NCI-H69 (cell line): ENCODE data around the gene TRIM65.
A peak's percentile ranks its signal among the peaks of the same experiment; 100 is the strongest.

Source experiments
- DNase-seq: peaks from one replicate; lab custom pipeline; 2025; lab: John Stamatoyannopoulos, UW

Gene TRIM65

GRCh38 chr17:75917141-75917916 is 20.6 kb upstream of the TRIM65 start:
- DNase-seq, result peak; percentile 31

DNA sequence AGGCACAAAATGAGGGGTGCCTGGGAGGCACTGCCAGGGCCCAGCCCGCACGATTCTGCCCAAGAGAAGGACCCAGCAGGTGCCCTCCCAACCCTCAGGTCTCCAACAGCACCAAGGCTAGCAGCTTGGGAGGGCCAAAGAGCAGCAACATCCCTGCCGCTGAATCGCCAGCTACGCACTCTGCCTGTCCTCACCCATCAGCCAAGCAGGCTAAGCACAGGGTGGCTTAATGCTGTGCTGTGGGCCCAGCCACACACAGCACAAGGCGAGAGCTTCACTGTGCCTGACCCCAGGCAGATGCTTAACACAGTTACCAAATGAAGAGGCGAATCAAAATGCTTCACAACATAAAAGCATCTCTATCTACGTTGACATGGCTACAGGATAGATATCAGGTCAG is 18.5 kb upstream of the TRIM65 start:
- no peak for DNase-seq

- DNase-seq, result no peak
Observed at GRCh38 chr17:75914643-75915267, 18.0 kb upstream of the TRIM65 start.

DNA sequence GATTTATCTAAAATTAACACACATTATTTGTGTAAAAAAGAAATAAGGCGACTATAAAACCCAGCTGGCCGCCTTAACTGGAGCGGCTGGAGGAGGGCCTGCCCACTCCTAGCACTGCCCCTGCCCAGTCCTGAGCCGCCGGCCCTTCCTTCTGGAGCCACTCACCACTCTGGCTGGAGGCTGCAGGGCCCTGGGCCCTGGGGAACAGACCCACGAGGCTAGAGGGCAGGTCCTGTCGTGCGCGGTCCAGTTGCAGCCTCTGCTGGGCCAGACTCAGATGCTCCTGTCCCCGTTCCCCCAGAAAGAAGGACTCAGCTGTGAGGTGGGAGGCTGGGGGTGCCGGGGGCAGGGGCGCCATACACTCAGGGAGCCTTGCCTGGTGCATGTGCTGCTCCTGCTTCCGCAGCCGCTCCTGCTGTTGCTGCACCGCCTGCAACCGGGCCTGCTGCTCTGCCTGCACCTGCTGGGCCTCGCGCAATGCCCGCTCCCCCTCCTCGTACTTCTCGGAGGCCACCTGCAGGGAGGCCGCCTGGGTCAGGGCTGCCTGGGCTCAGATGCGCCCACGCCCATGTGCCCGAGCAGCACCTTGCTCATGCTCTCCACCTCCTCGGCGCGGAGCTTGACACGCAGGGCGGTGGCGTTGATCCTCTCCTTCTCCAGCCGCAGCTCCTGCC is 16.9 kb upstream of the TRIM65 start:
- no peak for DNase-seq

GRCh38 chr17:75910699-75911098 is 13.9 kb upstream of the TRIM65 start:
- DNase-seq, result peak; percentile 68

- DNase-seq, result peak; percentile 96
Observed at GRCh38 chr17:75909812-75910274, 13.1 kb upstream of the TRIM65 start.

GRCh38 chr17:75909051-75909811 is 12.5 kb upstream of the TRIM65 start:
- DNase-seq, result peak; percentile 98

GRCh38 chr17:75908201-75908600 is 11.4 kb upstream of the TRIM65 start:
- peak; percentile 70 for DNase-seq

DNA sequence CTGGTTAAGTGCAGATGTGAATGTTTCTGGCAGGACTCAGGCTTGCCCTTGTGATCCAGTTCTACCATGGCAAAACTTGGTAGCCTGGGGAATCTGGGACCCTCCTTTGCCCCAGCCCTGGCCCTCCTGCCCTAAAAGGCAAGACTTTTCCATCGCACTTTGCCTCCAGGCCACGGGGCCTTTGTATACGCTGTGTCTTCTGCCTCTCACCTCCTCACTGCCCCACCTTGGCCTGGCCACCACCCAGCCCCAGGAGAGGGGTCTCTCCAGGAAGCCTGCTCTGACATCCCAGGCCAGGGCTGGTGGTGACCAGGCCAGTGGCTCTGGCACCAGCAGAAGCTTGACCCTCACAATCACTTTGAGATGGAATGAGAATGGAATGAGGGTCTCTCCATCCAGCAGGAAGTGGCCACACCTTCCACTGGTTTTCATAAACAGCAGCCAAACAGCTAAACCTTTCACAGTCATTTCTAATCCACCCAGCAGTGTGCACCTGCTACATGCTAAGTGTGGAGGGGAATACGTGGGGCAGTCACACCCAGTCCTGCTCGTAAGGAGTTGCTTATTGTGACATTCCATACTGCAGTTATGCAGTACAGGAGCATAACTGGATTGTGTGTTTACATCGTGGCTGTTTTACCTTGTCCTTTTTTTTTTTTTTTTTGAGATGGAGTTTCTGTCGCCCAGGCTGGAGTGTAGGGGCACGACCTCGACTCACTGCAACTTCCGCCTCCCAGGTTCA is 9.6 kb upstream of the TRIM65 start:
- no peak for DNase-seq

DNA sequence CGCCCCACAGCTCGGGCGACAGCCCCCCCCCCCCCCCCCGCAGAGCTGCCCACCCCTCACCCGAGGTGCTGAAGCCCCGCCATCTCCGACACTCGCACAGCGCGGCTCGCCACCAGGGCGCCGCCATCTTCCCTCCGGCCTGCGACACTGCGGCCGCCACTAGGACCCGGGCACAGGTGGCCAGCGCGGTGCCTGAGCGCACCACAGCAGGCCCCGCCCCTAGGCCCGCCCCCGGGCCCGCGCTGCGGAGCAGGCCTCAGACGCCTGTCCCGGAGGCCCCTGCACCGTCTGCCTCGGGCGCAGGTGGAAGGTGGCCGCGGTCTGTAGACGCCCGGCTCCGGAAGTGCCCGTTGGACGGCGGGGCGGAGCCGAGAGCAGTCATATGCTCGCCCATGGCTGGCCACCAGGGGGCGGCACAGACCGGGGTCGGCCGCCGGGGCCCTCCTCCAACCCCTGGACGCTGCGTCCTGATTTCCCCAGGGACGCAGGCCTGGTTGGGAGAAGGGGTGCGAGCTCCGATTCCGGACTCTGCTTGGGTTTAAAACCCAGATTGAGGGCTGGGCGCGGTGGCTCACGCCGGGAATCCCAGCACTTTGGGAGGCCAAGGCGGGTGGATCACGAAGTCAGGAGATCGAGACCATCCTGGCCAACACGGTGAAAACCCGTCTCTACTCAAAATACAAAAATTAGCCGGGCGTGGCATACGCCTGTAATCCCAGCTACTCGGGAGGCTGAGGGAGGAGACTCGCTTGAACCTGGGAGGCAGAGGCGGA is 8.2 kb upstream of the TRIM65 start, which contains the start of gene MRPL38:
Gene MRPL38, minus strand, starts transcription at position 136 of the 773 bp plus-strand sequence. Its CDS starts 9 bp downstream, at position 127.
- DNase-seq, result peak; percentile 99

- no peak for DNase-seq
Observed at GRCh38 chr17:75902406-75902805, 5.7 kb upstream of the TRIM65 start.

DNA sequence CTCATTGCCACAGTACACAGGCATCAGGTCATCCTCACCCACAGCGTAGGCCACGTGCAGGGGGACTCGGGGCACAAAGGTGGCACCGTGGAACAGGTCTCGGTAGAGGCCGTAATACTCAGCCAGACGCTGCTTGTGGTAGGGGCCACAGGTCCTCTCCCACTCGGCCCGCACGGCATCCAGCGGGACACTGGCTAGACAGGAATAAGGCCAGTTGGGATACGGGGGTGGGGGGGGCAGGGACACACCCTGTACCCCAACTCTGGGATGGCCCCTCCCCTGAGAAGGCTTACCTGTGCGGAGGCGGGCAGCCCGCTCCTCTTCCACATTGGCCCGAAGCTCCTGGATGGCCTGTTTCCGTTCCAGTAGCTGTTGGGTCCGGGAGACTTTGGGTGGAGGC is 5.0 kb upstream of the TRIM65 start:
- DNase-seq, result no peak

DNA sequence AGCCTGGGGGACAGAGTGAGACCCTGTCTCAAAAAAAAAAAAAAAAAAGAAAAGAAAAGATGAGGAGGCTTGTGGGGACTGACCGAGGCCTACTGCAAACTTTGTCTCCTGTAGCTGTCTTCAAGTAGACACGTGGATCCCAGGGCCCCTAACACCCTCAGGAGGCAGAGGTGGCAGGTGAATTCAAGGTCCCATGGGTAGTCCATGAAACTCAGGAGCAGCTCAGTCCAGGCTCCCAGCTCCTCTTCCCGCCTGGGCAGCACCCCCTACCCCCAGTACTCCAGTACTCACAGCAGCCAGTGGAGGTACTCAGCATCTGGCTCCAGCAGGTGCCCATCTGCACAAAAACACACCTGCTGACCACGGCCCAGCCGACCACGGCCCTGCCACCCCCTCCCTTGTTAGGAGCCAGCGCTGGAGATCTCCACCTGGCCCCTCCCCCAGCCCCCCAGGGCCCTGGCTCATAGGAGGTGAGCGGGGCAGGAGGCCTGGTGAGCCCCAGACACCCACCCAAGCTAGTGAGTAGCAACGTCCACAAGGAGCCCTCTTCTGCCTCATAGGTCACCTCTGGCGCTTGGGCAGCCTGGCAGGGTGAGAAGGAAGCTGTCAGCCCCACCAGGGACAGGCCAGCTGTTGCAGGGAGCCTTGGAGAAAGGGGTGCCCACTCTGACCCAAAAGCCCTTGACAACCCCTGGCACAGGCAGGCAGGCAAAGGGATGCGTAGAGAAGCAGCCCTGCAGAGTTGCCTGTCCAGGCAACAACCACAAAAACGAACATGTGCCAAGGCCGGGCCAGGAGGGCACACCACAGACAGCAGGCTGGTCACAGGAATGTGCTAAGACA is 4.2 kb upstream of the TRIM65 start:
- DNase-seq, result no peak

GRCh38 chr17:75899767-75900468 is 3.2 kb upstream of the TRIM65 start:
- no peak for DNase-seq

- no peak for DNase-seq
Observed at GRCh38 chr17:75899353-75899752, 2.6 kb upstream of the TRIM65 start.

DNA sequence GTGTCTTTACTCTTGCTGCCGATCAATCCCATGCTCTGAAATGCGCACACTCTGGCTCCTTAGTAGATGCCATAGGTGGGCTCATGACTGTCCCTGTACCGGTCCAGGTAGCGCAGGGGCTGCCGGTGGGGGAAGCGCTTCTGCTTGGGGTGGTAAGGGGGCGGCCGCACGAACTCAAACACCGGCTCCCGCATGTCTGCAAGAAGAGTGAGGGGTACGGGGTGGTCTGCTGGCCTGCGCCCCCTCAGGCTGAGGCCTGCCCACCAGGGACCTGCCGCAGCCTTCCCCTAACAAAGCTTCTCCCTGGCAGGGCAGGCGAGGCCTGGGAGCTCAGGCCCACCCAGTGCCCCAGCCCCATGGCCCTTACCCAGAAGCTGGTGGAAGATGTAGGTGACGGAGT is 2.0 kb upstream of the TRIM65 start:
- no peak for DNase-seq

DNA sequence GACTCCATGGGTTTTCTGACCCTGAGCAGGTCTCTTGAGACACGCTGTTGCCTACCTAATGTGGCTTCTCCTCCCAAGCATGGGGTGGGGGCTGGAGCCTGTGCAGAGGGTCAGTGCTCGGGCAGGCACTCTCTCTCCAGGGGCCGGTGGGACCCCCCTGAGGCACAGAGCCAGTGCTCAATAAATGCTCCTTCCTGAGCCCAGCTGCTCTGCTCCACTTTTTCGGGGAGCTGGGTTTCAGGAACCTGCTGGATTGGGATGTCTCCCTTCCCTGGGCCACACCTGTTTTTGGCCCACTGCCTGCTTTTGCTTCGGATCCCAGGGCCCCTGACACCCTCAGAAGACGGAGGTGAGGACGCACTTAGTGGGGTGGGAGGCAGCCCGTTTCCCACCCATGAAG is 1.3 kb upstream of the TRIM65 start:
- no peak for DNase-seq

DNA sequence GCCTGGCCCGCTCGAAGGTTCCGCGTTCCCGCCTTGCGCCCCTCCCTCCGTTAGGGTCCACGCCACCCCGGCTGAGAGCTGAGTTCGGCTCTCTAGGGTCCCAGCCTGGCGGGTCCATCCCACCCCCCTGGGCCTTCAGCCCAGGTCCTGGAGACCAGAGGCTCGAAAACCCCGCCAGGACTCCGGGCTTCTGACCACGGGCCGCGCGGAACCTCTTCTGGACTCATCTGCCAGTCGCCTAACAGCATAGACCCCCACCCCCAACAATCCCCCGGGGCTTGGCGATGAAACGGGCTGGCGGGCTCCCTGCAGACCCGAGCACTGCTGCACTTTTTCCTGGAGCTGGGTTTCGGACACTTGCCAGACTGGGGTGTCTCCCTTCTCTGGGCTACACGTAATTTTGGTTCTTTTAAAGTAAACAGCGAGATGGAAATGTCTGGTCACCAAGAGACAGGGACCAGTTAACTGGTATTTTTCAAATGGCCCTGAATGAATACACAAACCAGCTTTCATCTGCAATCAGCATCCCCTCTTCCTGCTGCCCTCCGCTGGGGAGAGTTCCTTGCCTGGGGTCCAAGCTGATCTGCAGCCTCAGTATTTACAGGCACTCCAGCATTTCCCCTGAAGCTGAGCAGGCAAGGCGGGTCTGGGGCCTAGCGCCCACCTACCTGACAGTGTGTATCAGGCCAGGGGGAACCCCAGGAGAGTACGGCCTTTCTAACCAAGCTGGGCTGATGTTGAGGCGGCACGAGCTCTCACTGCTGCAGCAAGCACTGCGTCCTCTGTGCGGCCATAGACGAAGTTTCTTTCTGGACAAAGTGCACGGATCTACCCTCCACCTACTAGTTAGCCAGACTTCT is 639 bp upstream of the TRIM65 start:
- DNase-seq, result no peak
